ENCODE measurements around the gene KDSR.

Gene KDSR, protein sequence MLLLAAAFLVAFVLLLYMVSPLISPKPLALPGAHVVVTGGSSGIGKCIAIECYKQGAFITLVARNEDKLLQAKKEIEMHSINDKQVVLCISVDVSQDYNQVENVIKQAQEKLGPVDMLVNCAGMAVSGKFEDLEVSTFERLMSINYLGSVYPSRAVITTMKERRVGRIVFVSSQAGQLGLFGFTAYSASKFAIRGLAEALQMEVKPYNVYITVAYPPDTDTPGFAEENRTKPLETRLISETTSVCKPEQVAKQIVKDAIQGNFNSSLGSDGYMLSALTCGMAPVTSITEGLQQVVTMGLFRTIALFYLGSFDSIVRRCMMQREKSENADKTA

DNA sequence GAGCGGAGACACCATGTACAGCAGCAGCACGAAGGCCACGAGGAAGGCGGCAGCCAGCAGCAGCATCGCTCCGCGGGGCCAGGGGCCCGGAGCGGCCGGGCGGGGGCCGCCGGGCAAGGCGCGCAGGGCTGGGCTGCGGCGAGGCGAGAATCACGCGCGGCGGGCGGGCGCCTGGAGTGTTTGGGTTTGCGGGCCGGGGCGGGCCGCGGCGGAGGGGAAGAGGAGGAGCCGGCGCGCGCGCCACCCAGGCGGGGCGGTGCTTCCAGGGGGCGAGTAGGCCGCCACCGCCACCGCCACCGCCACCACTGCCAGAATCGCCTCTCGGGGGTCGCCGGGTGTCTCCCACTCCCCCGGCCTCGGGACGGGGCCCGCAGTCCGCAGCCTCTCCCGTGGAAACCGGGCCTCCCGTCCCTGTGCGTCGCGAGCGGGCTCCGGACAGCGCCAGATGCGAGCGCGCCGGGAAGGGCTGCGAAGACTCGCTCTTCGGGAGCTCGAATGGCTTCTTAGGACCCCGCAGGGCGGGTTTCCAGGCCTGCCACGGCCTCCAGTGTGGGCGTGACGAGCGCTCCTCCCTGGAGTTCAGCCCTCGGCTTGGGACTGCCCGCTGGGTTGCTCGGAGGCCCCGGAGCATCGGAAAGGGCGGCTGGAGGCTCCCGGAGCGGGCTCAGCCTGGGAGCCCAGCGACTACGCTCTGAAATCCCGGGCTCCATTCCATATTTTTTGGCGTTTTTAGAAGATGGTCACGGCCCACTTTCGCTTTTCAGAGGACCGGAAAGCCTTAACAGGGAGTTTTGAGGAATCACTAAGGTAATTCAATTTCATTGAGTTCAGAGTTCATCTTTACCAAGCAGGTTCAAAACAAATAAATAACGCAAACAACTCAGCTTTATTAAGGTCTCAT lies at the start of gene KDSR:
Gene KDSR, minus strand, starts transcription at position 154 of the 901 bp plus-strand sequence. Its CDS starts 88 bp downstream, at position 66.
- peak; percentile 91 for DNase-seq (ENCODE audit: low spot score)
- peak; percentile 78 for FAIRE-seq

DNA sequence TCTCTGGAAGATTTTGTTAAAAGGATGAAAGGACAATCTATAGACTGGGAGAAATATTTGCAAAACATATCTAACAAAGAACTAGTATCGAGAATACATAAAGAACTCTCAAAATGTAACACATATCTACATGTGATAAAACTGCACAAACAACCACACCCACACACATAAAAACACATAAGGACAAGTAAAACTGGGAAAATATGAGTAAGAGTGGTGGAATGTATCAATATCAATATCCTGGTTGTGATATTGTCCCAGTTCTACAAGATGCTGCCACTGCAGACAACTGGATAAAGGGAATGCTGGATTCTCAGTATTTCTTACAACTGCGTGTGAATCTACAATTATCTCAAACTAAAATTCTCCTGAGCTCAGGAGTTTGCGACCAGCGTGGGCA lies 45.9 kb upstream of the KDSR start:
- no peak for FAIRE-seq

DNA sequence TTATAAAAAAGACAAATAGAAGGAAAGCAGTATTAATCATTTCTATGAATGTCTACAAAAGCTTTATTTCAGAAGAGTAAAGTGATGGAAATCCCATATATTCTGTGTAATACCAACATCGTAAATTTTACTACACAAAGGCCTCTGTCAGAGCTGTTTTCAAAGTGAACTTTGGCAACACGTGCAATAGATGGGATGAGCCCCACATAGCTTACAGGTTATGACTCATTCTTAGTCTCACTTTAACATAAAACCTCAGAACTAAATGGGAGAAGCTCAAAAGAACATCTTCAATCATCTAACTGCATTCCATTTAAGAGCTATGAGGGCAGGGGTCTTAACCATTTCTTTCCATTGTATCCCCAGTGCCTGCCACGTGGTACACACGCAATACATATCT lies 43.8 kb upstream of the KDSR start:
- DNase-seq (ENCODE audit: low spot score): peak; percentile 38
- peak; percentile 67 for FAIRE-seq

More for the DNA sequence above, 45.9 kb upstream of the KDSR start:
- no peak for DNase-seq (ENCODE audit: low spot score)

DNA sequence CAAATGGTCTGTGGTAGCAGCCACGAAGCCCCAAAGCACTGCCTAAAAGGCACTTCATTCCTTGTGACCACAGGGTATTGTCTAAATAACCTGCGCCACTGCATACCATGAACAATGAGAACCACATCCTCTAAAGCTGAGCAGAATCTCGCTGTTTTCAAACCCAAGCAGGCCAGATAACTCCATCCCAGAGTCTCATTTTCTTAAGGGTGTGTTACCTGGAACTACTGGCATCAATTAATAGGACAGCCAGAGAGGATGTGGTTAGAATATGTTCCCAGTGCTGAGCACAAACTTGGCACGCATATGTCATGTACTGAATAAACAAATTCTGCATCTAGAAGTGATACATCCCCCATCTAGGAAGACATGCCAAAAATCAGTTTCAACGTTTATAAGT lies 42.3 kb upstream of the KDSR start:
- FAIRE-seq: no peak
- DNase-seq (ENCODE audit: low spot score): no peak

DNA sequence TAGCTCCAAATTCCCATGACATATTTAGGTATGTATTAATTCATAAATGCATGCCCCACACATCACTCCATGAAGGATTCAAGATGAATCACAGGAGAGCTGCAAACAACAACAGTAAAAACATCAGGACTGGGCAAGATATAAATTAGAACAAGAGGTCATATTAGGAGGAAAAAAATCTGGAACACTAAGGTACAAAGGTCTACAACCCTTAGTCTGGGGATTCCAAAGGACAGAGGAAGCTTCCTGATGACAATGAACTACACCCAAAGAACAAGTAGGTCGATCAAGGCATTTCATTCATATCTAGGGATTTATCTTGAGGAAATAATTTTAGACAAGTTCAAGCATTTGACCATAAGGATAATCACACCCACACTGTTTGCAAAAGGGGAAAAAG lies 40.7 kb upstream of the KDSR start:
- DNase-seq (ENCODE audit: low spot score) (no peak), FAIRE-seq (no peak)

DNA sequence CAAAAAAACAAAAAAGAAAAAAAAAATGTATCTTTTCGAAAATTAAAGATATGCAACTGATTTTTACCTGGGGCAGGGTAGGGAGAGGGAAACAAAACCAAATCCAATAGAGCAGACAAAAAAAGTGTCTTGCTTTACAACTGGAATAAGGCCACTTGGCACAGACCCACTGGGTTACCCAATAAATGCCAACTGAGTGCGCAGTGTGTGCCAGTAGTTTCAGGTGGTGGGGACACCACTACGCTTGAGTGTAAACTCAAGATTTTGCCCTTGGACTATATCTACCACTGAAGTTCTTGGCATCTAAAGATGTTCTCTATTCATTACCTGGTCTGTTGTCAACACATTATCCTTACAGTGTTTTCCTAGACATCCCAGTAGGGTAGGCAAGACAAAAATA lies 39.0 kb upstream of the KDSR start:
- DNase-seq (ENCODE audit: low spot score): no peak
- no peak for FAIRE-seq

DNA sequence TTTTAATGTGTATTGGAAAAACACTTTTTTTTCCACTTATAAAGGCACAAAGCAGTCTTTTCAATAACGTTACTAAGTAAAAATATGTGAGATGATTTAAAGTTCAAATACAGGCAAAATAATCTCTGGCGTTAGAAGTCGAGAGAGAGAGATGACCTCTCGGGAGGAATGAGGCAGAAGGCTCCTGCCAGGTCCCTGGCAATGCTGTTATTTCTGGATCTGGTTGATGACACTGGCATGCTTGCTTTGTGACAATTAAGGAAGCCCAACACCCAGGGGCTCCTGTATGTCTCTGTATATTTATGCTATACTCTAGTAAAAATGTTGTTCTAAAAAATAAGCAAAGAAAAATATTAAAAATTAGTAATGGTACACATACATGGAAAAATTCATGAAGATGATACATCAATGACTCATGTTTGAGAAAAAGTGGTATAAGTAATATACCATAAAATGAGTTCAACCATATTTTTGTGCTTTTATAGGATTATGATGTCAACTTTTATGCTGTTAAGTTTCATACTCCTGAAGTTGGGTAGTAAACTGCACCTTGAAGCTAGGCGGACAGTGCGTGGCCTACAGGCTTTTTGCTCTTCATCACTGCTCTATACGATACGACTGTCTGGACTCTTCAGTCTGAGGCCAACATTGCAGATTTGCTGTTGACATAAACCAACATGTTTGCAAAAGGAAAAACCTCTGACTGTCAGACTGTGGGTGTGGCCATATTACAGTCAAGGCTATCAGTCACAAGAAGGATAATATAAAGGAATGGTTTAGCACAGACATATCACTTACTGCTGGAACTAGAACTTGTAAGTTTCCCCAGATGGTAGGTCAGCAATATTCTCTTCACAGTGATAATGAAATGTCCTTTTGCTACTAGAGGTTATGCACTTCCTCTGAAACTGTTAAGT lies 35.5 kb upstream of the KDSR start:
- DNase-seq (ENCODE audit: low spot score) (no peak), FAIRE-seq (no peak)

DNA sequence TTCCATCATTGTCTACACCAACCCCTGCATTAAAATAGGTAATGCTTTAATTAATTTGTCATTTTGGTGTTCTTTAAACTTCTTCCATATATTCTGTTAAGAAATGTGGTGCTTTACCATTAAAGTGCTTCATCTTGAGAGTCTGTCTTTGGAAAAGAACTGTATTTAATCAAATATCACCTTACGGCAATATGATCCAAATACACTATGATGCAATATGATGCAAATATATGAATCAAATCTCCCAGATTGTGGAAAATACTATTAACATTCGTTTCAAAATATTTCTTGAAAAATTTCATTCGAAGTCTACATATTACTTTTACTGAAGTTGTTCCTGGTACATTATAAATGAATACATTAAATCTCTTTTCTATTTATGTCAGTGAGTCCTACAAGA lies 32.3 kb upstream of the KDSR start:
- FAIRE-seq (no peak), DNase-seq (ENCODE audit: low spot score) (no peak)

DNA sequence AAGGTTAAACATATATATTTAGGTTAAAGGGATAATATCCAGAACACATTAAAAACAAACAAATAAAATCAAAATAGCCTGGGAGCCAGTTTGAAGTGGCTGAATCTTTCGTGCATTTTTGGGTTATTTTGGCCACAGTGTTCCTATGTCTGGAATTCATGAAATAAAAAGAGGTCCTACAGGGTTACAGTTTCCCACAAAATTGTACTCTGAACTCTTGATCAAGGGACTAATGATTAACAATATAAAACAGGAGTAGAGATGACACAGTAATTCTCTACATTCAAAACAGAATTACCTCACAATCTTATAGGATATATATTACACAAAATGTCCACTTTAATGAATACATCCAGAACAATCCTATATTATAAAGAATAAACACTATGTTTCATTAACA lies 30.3 kb upstream of the KDSR start:
- DNase-seq (ENCODE audit: low spot score) (no peak), FAIRE-seq (no peak)

DNA sequence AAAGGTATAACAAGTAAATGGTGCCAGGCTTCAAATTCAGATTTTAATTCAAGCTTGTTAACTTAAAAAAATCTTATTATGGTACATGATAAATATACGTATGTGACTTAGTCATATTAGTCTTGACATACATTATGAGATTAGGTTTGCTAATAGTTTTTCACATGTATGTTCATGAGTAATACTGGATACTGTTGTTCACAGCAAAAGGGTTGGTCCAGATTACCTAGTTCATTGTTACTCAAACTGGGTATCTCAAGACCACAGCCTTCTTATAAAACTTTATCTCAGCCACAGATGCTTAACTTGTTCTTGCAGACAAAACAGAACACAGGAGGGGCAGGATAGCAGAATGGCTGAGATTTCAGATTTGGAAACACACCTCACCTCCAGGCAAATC lies 28.5 kb upstream of the KDSR start:
- FAIRE-seq: no peak
- DNase-seq (ENCODE audit: low spot score): no peak

DNA sequence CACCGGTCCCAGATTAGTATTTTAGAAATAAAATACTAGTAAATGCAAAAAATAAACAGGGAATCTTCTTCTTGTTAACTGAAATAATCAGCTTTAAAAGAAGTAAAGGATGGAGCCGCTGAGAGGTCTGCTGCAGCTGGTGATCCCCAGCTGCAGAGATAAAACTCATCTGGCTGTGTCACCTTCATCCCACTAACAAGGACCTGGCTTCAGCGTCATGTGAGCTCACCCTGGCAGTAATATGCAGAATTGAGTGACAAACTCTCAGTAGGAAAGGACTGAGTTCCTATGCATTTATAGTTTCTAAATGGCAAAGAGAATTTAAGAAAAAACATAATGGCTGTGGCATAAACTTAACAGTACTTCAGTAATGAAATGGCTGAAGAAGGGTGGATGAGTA lies 27.9 kb upstream of the KDSR start:
- no peak for DNase-seq (ENCODE audit: low spot score)
- FAIRE-seq: no peak

DNA sequence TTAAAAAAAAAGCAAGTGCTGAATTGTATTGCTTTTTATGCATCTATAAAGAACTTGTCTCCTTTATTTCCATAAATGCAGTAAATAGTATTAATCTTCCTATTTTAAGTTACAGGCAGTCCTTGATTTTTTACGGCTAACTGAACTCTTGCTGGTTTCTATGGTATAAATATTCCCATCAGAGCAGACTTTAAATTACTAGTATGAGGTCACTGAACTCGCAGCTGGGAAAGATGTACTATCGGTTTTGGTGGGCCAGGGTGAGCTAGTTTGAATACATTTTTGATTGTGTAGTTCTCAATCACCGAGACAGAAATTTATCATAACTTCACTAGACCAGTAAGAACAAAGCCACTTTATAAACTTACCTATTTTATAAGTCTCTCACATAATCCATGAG lies 20.9 kb upstream of the KDSR start:
- DNase-seq (ENCODE audit: low spot score) (no peak), FAIRE-seq (no peak)

DNA sequence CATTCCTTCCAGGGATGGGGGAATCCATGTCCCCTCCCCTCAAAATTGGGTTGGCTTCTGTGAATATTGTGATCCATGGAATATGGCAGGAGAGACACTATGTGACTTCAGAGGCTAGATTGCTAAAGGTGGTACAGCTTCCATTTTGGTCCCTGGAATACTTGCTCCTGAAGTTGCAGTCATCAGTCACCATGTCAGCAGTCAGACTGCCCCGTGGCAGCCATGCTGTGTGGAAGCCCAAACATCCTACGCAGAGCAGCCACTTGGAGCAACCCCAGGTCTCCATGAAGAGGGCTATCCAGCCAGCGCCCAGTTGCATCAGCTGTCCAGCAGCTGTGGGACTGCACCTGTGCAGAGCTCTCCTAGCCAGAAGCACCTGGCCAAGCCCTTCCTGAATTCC lies 15.8 kb upstream of the KDSR start:
- DNase-seq (ENCODE audit: low spot score) (no peak), FAIRE-seq (no peak)

DNA sequence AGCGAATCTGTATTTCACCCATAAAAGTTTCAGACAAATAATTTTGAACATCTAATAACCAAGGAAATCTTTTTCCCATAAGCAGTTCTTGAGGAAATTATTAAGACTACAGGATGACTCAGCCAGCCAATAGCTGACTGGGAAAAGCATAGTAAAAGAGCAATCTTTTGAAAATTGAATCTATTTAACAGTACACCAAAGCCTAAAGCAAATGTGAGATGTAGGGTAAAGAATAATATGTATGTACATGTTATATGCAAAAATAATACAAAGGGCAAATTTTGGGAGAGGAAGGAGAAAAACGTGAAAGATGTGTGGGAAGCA lies 12.6 kb upstream of the KDSR start:
- no peak for FAIRE-seq

DNA sequence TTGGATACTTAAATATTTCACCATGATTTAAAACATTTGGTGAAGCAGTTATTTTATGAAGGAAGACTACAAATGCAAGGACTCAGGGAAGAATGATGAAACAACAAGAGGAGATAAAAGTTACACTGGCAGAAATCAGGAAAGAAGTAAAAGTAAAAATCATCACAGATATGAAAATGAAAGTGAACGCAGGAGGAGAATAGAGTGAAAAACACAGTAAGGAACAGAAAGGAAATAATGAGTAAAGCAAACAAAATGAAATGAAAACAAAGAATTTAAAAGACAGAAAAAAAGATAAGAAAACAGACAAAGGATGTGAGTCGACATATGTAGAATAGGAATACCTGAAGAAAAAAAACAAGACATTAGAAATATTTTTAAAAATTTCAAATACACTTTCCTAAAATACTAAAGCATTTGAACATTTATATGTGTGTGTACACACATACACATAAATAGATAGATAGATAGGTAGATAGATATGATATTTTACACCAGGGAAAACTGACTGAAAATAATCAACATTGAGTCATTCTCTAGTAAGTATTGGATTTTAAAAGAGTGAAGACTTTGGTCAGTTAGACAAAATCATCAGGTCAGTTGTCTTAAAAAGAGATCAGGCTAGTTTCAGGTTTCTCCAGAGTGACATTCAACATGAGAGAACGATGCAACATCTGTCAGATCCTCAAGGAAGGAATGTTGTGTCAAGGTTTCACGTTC lies 12.1 kb upstream of the KDSR start:
- no peak for DNase-seq (ENCODE audit: low spot score)
- FAIRE-seq: no peak

More for the DNA sequence above, 12.6 kb upstream of the KDSR start:
- DNase-seq (ENCODE audit: low spot score): no peak

DNA sequence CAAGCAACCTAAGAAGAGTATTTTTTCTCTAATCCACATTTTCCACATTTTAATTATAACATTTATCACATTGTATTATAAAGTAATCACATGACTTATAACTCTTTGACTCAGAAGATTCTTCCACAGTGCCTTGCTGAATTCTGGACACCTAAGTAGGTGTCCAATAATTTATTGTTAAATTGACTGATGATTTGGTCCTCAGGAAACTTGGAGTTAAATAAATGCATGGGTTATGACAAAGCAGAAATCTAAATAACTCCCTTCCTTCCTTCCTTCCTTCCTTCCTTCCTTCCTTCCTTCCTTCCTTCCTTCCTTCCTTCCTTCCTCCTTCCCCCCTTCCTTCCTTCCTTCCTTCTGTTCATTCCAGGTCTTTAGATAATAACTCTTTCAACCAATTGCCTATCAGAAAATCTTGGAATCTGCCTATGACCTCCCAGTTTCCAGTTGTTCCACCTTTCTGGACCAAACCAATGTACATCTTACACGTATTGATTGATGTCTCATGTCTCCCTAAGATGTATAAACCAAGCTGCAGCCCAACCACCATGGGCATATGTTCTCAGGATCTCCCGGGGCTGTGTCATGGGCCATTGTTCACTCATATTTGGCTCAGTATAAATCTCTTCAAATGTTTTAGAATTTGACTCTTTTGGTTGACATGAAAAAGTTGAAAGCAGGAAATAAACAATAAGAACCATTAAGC lies 10.4 kb upstream of the KDSR start:
- no peak for FAIRE-seq

DNA sequence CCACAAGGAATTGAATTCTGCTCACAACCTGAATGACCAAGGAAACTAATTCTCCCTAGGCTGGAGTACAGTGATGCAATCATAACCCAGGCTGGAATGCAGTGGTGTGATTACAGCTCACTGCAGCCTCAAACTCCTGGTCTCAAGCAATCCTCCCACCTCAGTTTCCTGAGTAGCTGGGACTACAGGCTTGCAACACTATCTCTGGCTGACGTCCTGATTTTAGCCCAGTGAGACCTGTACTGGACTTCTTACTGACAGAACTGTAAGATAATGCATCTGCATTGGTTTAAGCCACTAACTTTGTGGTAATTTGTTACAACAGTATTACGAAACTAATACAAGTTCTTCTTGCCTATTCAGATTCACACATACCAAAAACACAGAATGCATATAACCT lies 9.5 kb upstream of the KDSR start:
- FAIRE-seq: no peak
- DNase-seq (ENCODE audit: low spot score): no peak

More for the DNA sequence above, 10.4 kb upstream of the KDSR start:
- no peak for DNase-seq (ENCODE audit: low spot score)

DNA sequence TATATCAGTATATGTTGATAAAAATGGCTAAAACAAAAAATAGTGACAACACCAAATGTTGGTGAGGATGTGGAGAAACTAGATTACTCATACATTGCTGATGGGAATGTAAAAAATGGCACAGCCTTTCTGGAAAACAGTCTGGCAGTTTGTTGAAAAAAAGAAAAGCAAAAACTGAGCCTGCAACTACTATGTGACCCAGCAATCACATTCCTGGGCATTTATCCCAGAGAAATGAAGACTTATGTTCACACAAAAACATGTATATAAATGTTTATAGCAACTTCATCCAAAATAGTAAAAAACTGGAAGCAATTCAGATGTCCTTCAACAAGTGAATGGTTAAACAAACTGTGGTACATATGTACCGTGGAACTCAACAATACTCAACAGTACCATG lies 7.5 kb upstream of the KDSR start:
- DNase-seq (ENCODE audit: low spot score) (no peak), FAIRE-seq (no peak)

DNA sequence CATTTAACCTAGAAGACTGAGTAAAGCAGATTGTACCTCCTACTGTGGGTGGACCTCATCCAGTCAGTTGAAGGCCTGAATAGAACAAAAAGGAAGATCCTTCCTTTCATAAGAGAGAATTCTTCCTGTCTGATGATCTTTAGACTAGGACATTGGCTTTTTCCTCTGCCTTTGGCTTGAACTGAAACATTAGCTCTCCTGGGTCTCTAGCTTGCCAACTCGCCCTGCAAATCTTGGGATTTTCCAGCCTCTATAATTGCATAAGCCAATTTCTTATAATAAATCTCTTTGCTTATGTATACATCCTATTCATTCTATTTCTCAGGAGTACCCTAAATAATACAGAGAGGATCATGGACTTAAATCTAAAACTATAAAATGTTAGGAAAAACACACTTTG lies 6.2 kb upstream of the KDSR start:
- DNase-seq (ENCODE audit: low spot score) (no peak), FAIRE-seq (no peak)

DNA sequence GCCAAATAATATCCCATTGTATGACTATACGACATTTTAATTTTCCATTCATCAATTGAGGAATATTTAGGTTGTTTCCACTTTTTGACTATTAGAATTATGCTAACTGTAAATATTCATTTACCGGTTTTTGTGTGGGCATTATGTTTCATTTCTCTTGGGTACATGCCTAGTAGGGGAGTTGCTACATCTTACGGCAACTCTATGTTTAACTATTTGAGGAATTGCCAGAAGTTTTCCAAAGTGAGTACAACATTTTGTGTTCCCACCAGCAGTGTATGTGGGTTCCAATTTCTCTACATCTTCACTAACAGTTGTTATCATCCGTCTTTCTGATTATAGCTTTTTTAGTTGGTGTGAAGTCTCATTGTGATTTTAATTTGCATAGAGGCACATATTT lies 1.6 kb upstream of the KDSR start:
- FAIRE-seq (no peak), DNase-seq (ENCODE audit: low spot score) (no peak)

Data from RCC 7860 (cell line).